Nephron progenitor cell (in vitro differentiated cells): ENCODE measurements around the gene XYLB.

Experiments used
- DNase-seq: peaks from one replicate; pipeline ENCODE4 v3.0.0; 2021
- H3K27ac Mint-ChIP-seq: 2 replicates; pipeline ENCODE4 v1.8.0; 2021; ENCODE audit warnings: mild to moderate bottlenecking, moderate library complexity, mixed read lengths
- H3K27me3 Mint-ChIP-seq: 2 replicates; pipeline ENCODE4 v1.8.0; 2021; ENCODE audit warnings: mild to moderate bottlenecking, low read depth, mixed read lengths; ENCODE audit not compliant: poor library complexity
- H3K36me3 Mint-ChIP-seq: 2 replicates; pipeline ENCODE4 v1.8.0; 2021; ENCODE audit warnings: low read depth, mixed read lengths
- H3K4me1 Mint-ChIP-seq: 2 replicates; pipeline ENCODE4 v1.8.0; 2021; ENCODE audit warnings: mixed read lengths
- H3K4me3 Mint-ChIP-seq: 2 replicates; pipeline ENCODE4 v1.8.0; 2021; ENCODE audit warnings: mild to moderate bottlenecking, moderate library complexity, mixed read lengths
- H3K9me3 Mint-ChIP-seq: 2 replicates; pipeline ENCODE4 v1.8.0; 2021; ENCODE audit warnings: mild to moderate bottlenecking, moderate library complexity, mixed read lengths
- TF ChIP-seq, protein P1 (sequence below): fragments of 200-600 bp; sonication (generic); IDR thresholded peaks from 2 replicates; pipeline ENCODE4 v1.5.0; 2021; ENCODE audit warnings: antibody characterized with exemption

XYLB gene

GRCh38 chr3:38375488-38376097, 29.0 kb downstream of the XYLB start:
- TF ChIP-seq, protein P1, sequence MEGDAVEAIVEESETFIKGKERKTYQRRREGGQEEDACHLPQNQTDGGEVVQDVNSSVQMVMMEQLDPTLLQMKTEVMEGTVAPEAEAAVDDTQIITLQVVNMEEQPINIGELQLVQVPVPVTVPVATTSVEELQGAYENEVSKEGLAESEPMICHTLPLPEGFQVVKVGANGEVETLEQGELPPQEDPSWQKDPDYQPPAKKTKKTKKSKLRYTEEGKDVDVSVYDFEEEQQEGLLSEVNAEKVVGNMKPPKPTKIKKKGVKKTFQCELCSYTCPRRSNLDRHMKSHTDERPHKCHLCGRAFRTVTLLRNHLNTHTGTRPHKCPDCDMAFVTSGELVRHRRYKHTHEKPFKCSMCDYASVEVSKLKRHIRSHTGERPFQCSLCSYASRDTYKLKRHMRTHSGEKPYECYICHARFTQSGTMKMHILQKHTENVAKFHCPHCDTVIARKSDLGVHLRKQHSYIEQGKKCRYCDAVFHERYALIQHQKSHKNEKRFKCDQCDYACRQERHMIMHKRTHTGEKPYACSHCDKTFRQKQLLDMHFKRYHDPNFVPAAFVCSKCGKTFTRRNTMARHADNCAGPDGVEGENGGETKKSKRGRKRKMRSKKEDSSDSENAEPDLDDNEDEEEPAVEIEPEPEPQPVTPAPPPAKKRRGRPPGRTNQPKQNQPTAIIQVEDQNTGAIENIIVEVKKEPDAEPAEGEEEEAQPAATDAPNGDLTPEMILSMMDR: no peak
- H3K9me3 Mint-ChIP-seq: no peaks in the 10 kb centered on the region
- no peak for DNase-seq
- no peaks in the 10 kb centered on the region for H3K4me1 Mint-ChIP-seq
- H3K27ac Mint-ChIP-seq: no peak overlapping the region
- no peak overlapping the region for H3K4me3 Mint-ChIP-seq
- peaks cover 36% of the 10 kb centered on the region for H3K36me3 Mint-ChIP-seq
- no peaks in the 10 kb centered on the region for H3K27me3 Mint-ChIP-seq

DNA sequence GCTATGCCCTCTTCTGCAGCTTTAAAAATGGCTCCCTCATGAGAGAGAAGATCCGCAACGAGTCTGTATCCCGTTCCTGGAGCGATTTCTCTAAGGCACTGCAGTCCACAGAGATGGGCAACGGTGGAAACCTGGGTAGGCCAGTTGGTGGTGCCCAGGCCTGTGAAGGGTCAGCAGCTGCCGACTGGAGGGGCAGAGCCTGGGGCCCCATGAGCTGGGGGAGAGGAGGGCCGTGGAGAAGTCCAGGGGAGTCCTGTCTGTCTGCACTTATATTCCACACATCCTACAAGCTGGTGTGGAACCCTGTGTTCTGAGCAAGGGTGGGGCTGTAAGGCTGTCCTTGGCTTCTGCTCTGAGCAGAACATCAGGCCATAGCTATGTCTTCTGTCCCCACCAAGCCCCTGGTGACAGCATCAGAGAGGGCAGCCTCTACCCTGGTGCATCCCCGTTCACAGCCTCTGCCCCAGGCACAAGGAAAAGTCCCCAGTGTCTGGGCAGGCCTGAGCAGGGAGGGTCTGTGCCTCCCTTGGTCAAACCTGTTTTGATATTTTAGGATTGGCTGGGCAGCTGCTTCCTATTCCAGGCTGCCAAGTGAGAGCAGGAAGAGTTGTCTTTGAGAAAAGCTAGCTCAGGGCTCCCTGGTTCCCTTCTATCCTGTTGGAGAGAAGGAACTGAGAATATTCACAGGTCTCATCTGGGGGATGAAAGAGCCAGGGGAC, 29.7 kb downstream of the XYLB start:
- H3K36me3 Mint-ChIP-seq: peaks cover 41% of the 10 kb centered on the region
- H3K27ac Mint-ChIP-seq: no peak overlapping the region
- no peak for DNase-seq
- H3K4me3 Mint-ChIP-seq: no peak overlapping the region
- H3K9me3 Mint-ChIP-seq: peaks cover 2% of the 10 kb centered on the region
- TF ChIP-seq, protein P1: no peak
- H3K27me3 Mint-ChIP-seq: no peaks in the 10 kb centered on the region
- no peaks in the 10 kb centered on the region for H3K4me1 Mint-ChIP-seq

- no peak overlapping the region for H3K4me3 Mint-ChIP-seq
- peaks cover 3% of the 10 kb centered on the region for H3K27me3 Mint-ChIP-seq
- H3K36me3 Mint-ChIP-seq: peaks cover 52% of the 10 kb centered on the region
- H3K27ac Mint-ChIP-seq: no peak overlapping the region
- TF ChIP-seq, protein P1: no peak
- no peak for DNase-seq
- no peaks in the 10 kb centered on the region for H3K4me1 Mint-ChIP-seq
- peaks cover 15% of the 10 kb centered on the region for H3K9me3 Mint-ChIP-seq
Measured at GRCh38 chr3:38379201-38379770, 32.7 kb downstream of the XYLB start.

DNA sequence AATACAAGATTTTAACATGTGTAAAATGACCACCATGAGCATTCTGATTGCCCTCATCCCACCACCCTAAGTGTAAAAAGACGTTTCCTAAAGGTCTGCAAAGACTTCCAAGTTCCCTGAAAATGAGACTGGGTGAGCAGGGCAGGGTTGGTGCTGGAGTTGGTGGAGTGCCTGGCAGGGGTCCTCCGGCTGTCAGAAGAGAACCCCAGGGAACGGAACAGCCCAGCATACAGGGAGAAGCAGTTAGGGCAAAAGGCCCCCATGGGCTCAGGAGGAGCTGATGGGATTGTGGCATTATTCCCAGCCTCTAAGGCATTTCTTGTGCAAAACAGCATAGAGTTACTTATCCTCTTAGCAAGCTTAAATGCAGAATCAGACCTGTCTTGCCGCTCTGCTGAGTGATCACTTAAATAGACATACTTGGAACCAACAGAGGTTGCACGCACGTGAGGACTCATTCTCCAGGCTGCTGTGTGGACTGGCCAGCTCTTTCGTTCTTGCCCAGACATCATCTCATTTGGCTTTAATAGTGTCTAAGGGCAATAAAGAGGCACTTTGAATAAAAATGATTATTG, 36.0 kb downstream of the XYLB start:
- TF ChIP-seq, protein P1: no peak
- Mint-ChIP-seq H3K9me3 (peaks cover 41% of the 10 kb centered on the region), H3K4me3 (no peak overlapping the region), H3K27me3 (peaks cover 12% of the 10 kb centered on the region), H3K4me1 (no peaks in the 10 kb centered on the region), H3K27ac (no peak overlapping the region), H3K36me3 (peaks cover 84% of the 10 kb centered on the region)
- DNase-seq: no peak

- Mint-ChIP-seq H3K36me3 (peaks cover 84% of the 10 kb centered on the region), H3K27me3 (peaks cover 14% of the 10 kb centered on the region), H3K27ac (no peak overlapping the region), H3K4me3 (no peak overlapping the region), H3K4me1 (no peaks in the 10 kb centered on the region), H3K9me3 (peaks cover 48% of the 10 kb centered on the region)
- TF ChIP-seq, protein P1: no peak
- DNase-seq: no peak
Measured at GRCh38 chr3:38383156-38383875, 36.7 kb downstream of the XYLB start.
